Measurements from ENCODE around the gene EFEMP2.

- peak in 2 of 3 experiments; percentile 4 to 8; a peak in 2 of 6 replicates for TF ChIP-seq CTCF (IDR thresholded peaks at IDR 0.05 in 2 of 3, conservative IDR thresholded peaks at IDR 0.05 in 1 of 3; ENCODE audit: control insufficient read depth in 2 of 3, extremely low read depth in 1 of 3, insufficient read depth in 1 of 3, low read depth in 3 of 3, low read length in 3 of 3)
- peak; percentile 90 for TF ChIP-seq POLR2AphosphoS5 (IDR thresholded peaks at IDR 0.05; ENCODE audit: low read length)
- peak; percentile 99 for TF ChIP-seq POLR2A (IDR thresholded peaks at IDR 0.05; ENCODE audit: low read depth, low read length)
- TF ChIP-seq ZBTB11 (CRISPR knock-in tag; IDR thresholded peaks at IDR 0.05): no peak
- TF ChIP-seq SP1 (IDR thresholded peaks at IDR 0.05; ENCODE audit: low read depth, low read length): peak; percentile 78
- TF ChIP-seq DPF2 (IDR thresholded peaks at IDR 0.05): peak; percentile 79
- TF ChIP-seq ATF3 (IDR thresholded peaks at IDR 0.05; ENCODE audit: borderline replicate concordance, extremely low read depth, low read depth, low read length): no peak
- TF ChIP-seq ZNF592 (IDR thresholded peaks at IDR 0.05): peak; percentile 91
- TF ChIP-seq MXI1 (IDR thresholded peaks at IDR 0.05; ENCODE audit: low read depth, low read length): peak; percentile 85
- TF ChIP-seq IRF5 (IDR thresholded peaks at IDR 0.05; ENCODE audit: borderline replicate concordance): no peak
- TF ChIP-seq MYC (IDR thresholded peaks at IDR 0.05; ENCODE audit: insufficient read depth, insufficient read length, insufficient replicate concordance, low read length, severe bottlenecking): peak; percentile 90
- TF ChIP-seq RB1 (IDR thresholded peaks at IDR 0.05; ENCODE audit: borderline replicate concordance): peak; percentile 82; the same call in 1 of the 2 replicates
- TF ChIP-seq EZH2 (IDR thresholded peaks at IDR 0.05; ENCODE audit: borderline replicate concordance, control insufficient read depth, low read depth, low read length): no peak
- no peak for TF ChIP-seq RCOR1 (conservative IDR thresholded peaks at IDR 0.05; ENCODE audit: low read depth, low read length)
These were observed 18.0 kb upstream of the EFEMP2 start, which contains the start of gene CCDC85B for GRCh38 chr11:65890324-65891218.

All from GM12878 (cell line).